Caco-2 (cell line): ENCODE measurements around the gene RERE. TPM values are rescaled to one million over a fixed set of nuclear protein-coding genes. Genes with fewer than 3 reads are reported as not detected.
"Not testable (repeated sequence)": the region's sequence is repeated elsewhere in the genome, so short reads cannot be mapped to it uniquely, and the experiment has no call there.

Experiments used
- BruUV-seq: library from RNA; stranded (reverse); fragments of 400-500 nt; replicated peaks from 2 replicates; lab custom pipeline; 2021; lab: Mats Ljungman, UMichigan
- CTCF ChIA-PET: fragments of 300-600 bp; sonication (Branson Sonifier 250); formaldehyde crosslinking; loops from one replicate; lab custom pipeline; 2022; ENCODE audit warnings: antibody characterized with exemption; lab: Charles Lee
- POLR2A ChIA-PET: fragments of 300-600 bp; sonication (Branson Sonifier 250); formaldehyde crosslinking; loops from one replicate; lab custom pipeline; 2022; ENCODE audit warnings: antibody characterized with exemption; lab: Charles Lee
- DNase-seq, 2 experiments: peaks; one replicate each; pipeline versions ENCODE4 v3.0.0 to v3.0.0-alpha.2; 2020 to 2022
- H3K27me3 ChIP-seq: replicated peaks from 2 replicates; pipeline ENCODE4 v1.6.0; 2011; ENCODE audit warnings: low read length; ENCODE audit not compliant: control insufficient read depth, insufficient read depth
- H3K36me3 ChIP-seq: 2 replicates; pipeline ENCODE4 v1.5.1; 2011; ENCODE audit warnings: low read length; ENCODE audit not compliant: control insufficient read depth, insufficient read depth
- H3K4me1 ChIP-seq: fragments of 250-450 bp; sonication (Bioruptor Pico); 2 replicates; pipeline ENCODE4 v1.5.1; 2020; ENCODE audit warnings: mild to moderate bottlenecking
- H3K4me3 ChIP-seq: 2 replicates; pipeline ENCODE4 v1.5.1; 2011; ENCODE audit warnings: low read depth, mild to moderate bottlenecking, control low read depth, low read length
- H3K9me3 ChIP-seq: fragments of 250-450 bp; sonication (Bioruptor Pico); 2 replicates; pipeline ENCODE4 v1.5.1; 2020; ENCODE audit warnings: mild to moderate bottlenecking, moderate library complexity
- H3K27ac Mint-ChIP-seq: one replicate; pipeline ENCODE4 v1.8.0; 2022; ENCODE audit warnings: mixed read lengths; ENCODE audit not compliant: unreplicated experiment
- H3K27me3 Mint-ChIP-seq: one replicate; pipeline ENCODE4 v1.8.0; 2022; ENCODE audit warnings: mixed read lengths; ENCODE audit not compliant: insufficient read depth, unreplicated experiment
- H3K36me3 Mint-ChIP-seq: one replicate; pipeline ENCODE4 v1.8.0; 2022; ENCODE audit warnings: mild to moderate bottlenecking, mixed read lengths; ENCODE audit not compliant: insufficient read depth, unreplicated experiment
- H3K4me1 Mint-ChIP-seq: one replicate; pipeline ENCODE4 v1.8.0; 2022; ENCODE audit warnings: low read depth, mixed read lengths; ENCODE audit not compliant: unreplicated experiment
- H3K4me3 Mint-ChIP-seq: one replicate; pipeline ENCODE4 v1.8.0; 2022; ENCODE audit warnings: mild to moderate bottlenecking, moderate library complexity, mixed read lengths; ENCODE audit not compliant: unreplicated experiment
- H3K9me3 Mint-ChIP-seq: one replicate; pipeline ENCODE4 v1.8.0; 2022; ENCODE audit warnings: mixed read lengths; ENCODE audit not compliant: unreplicated experiment
- CTCF ChIP-seq, 2 experiments: fragments of 200-600 bp in 1 of 2; IDR thresholded peaks; 1 replicate in 1 of 2; 2 replicates in 1 of 2; pipeline versions ENCODE4 v1.5.1 to v1.8.0; 2011 to 2022; ENCODE audit warnings: antibody characterized with exemption in 1 of 2, control low read depth in 1 of 2, inconsistent platforms in 1 of 2, low read depth in 1 of 2, low read length in 1 of 2, mild to moderate bottlenecking in 1 of 2, moderate library complexity in 1 of 2; ENCODE audit not compliant: insufficient read depth in 1 of 2, severe bottlenecking in 1 of 2, unreplicated experiment in 1 of 2
- intact Hi-C: fragments of 100-400 bp; cut with micrococcal nuclease; formaldehyde crosslinking; loops from one replicate; pipeline ENCODE4 v1.10.0; 2022; ENCODE audit not compliant: unreplicated experiment
- total RNA-seq: library from RNA; stranded (reverse); gene quantifications from 2 replicates; pipeline ENCODE4 v1.2.3, GENCODE V29; 2022

The RERE gene
- total RNA-seq, 1 experiment from 2014 or later = 85.2 TPM

- Mint-ChIP-seq H3K36me3 (peaks cover 18% of the 10 kb centered on the region), H3K9me3 (no peaks in the 10 kb centered on the region), H3K27ac (no peak overlapping the region), H3K27me3 (no peaks in the 10 kb centered on the region), H3K4me1 (peaks cover 6% of the 10 kb centered on the region), H3K4me3 (no peak overlapping the region)
- no peaks in the 10 kb centered on the region for H3K9me3 ChIP-seq
- TF ChIP-seq CTCF (IDR thresholded peaks at IDR 0.05; ENCODE audit: insufficient read depth in 1 of 2, low read depth in 1 of 2, low read length in 1 of 2, severe bottlenecking in 1 of 2, unreplicated experiment in 1 of 2) = no peak
- intact Hi-C loops = no loop called here
- ChIA-PET CTCF (no interaction called here), POLR2A (no interaction called here)
- H3K36me3 ChIP-seq = no peaks in the 10 kb centered on the region
- H3K27me3 ChIP-seq = no peaks in the 10 kb centered on the region
- H3K4me3 ChIP-seq = no peak overlapping the region
- no TSS peak for BruUV-seq
- no peaks in the 10 kb centered on the region for H3K4me1 ChIP-seq
- DNase-seq = no peak
Measured at GRCh38 chr1:8821084-8821483, 3.6 kb upstream of the RERE start.

- BruUV-seq, H3K9me3 Mint-ChIP-seq, H3K27ac Mint-ChIP-seq, H3K27me3 ChIP-seq, CTCF ChIA-PET, H3K4me1 ChIP-seq, DNase-seq, POLR2A ChIA-PET, H3K9me3 ChIP-seq, H3K27me3 Mint-ChIP-seq, H3K36me3 ChIP-seq: not testable (repeated sequence)
- H3K4me1 Mint-ChIP-seq = peaks cover 27% of the 10 kb centered on the region
- intact Hi-C loops = loop anchor here (1.0 kb wide), 1 partner anchor 29 kb away; no protein-coding TSS in a partner anchor
- peak overlapping the region; percentile 84; the same call in 1 of the 2 replicates for H3K4me3 ChIP-seq
- peaks cover 18% of the 10 kb centered on the region for H3K36me3 Mint-ChIP-seq
- peak overlapping the region; percentile 92 for H3K4me3 Mint-ChIP-seq
Measured at GRCh38 chr1:8818789-8819188, 1.3 kb upstream of the RERE start.

- Mint-ChIP-seq H3K27ac (peak overlapping the region; percentile 92), H3K9me3 (no peaks in the 10 kb centered on the region), H3K27me3 (no peaks in the 10 kb centered on the region), H3K4me1 (peaks cover 27% of the 10 kb centered on the region), H3K36me3 (peaks cover 18% of the 10 kb centered on the region), H3K4me3 (peak overlapping the region; percentile 92)
- no peaks in the 10 kb centered on the region for H3K36me3 ChIP-seq
- intact Hi-C loops = loop anchor here (1.0 kb wide), 1 partner anchor 29 kb away; no protein-coding TSS in a partner anchor
- no peak for DNase-seq
- H3K4me1 ChIP-seq = peaks cover 9% of the 10 kb centered on the region; the same call in 1 of the 2 replicates
- H3K27me3 ChIP-seq = no peaks in the 10 kb centered on the region
- POLR2A ChIA-PET = no interaction called here
- no peak for TF ChIP-seq CTCF (IDR thresholded peaks at IDR 0.05; ENCODE audit: insufficient read depth in 1 of 2, low read depth in 1 of 2, low read length in 1 of 2, severe bottlenecking in 1 of 2, unreplicated experiment in 1 of 2)
- H3K9me3 ChIP-seq = no peaks in the 10 kb centered on the region
- CTCF ChIA-PET = no interaction called here
- H3K4me3 ChIP-seq = peak overlapping the region; percentile 84
- BruUV-seq = TSS peak; percentile 82
Measured at GRCh38 chr1:8818325-8818775, 910 bp upstream of the RERE start.
